DMS79 treated with DMSO at 0.1 percent for 48 hours (cell line): Measurements from ENCODE around the gene SLC1A7.
A peak's percentile ranks its signal among the peaks of the same experiment; 100 is the strongest.

Source experiments
- DNase-seq: peaks from one replicate; lab custom pipeline; 2025; lab: John Stamatoyannopoulos, UW

SLC1A7 gene

GRCh38 chr1:53061123-53061858 is 81.1 kb downstream of the SLC1A7 start:
- DNase-seq, result no peak

- DNase-seq, result no peak
Measured at GRCh38 chr1:53060579-53060978, 81.9 kb downstream of the SLC1A7 start.

GRCh38 chr1:53057127-53057526 is 85.3 kb downstream of the SLC1A7 start:
- peak; percentile 66 for DNase-seq

GRCh38 chr1:53051676-53052075 is 90.8 kb downstream of the SLC1A7 start:
- peak; percentile 6 for DNase-seq

- no peak for DNase-seq
Measured at GRCh38 chr1:53050310-53050709, 92.1 kb downstream of the SLC1A7 start.

GRCh38 chr1:53049574-53049967 is 92.9 kb downstream of the SLC1A7 start:
- no peak for DNase-seq

- DNase-seq, result peak; percentile 16
Measured at GRCh38 chr1:53048960-53049573, 93.4 kb downstream of the SLC1A7 start.

GRCh38 chr1:53047737-53048736 is 94.4 kb downstream of the SLC1A7 start:
- peak; percentile 49 for DNase-seq

- DNase-seq, result no peak
Measured at GRCh38 chr1:53046930-53047329, 95.5 kb downstream of the SLC1A7 start.

- no peak for DNase-seq
Measured at GRCh38 chr1:53044926-53045325, 97.5 kb downstream of the SLC1A7 start.

GRCh38 chr1:53043271-53043670 is 99.2 kb downstream of the SLC1A7 start:
- no peak for DNase-seq

GRCh38 chr1:53038566-53038965 is 103.9 kb downstream of the SLC1A7 start:
- no peak for DNase-seq
